Muscle layer of colon (tissue), 2 donors: Measurements from ENCODE around the gene STK31.
"Not testable (repeated sequence)": the region's sequence is repeated elsewhere in the genome, so short reads cannot be mapped to it uniquely, and the experiment has no call there.

Source experiments
- H3K27ac ChIP-seq: one replicate; pipeline ENCODE4 v1.7.0; 2013; ENCODE audit warnings: low read depth, mild to moderate bottlenecking, low read length, moderate library complexity
- H3K27me3 ChIP-seq, 2 donors: one replicate each; pipeline ENCODE4 v1.7.0; 2013; ENCODE audit warnings: low read length in 2 of 2, mild to moderate bottlenecking in 2 of 2; ENCODE audit not compliant: insufficient read depth in 2 of 2, control insufficient read depth in 1 of 2
- H3K36me3 ChIP-seq: one replicate; pipeline ENCODE4 v1.7.0; 2013; ENCODE audit warnings: mild to moderate bottlenecking, low read length; ENCODE audit not compliant: insufficient read depth
- H3K4me1 ChIP-seq: one replicate; pipeline ENCODE4 v1.7.0; 2013; ENCODE audit warnings: mild to moderate bottlenecking, low read length; ENCODE audit not compliant: insufficient read depth
- H3K4me3 ChIP-seq, 2 donors: one replicate each; pipeline ENCODE4 v1.7.0; 2013; ENCODE audit warnings: low read length in 2 of 2, low read depth in 1 of 2, mild to moderate bottlenecking in 1 of 2, moderate library complexity in 1 of 2
- H3K9ac ChIP-seq: one replicate; pipeline ENCODE4 v1.7.0; 2013; ENCODE audit warnings: low read length
- H3K9me3 ChIP-seq: one replicate; pipeline ENCODE4 v1.7.0; 2013; ENCODE audit warnings: mild to moderate bottlenecking, low read length
- donor health status: abdominal sarcoma.
- donor health status: Adenocarcinoma of cecum.

STK31 gene

DNA sequence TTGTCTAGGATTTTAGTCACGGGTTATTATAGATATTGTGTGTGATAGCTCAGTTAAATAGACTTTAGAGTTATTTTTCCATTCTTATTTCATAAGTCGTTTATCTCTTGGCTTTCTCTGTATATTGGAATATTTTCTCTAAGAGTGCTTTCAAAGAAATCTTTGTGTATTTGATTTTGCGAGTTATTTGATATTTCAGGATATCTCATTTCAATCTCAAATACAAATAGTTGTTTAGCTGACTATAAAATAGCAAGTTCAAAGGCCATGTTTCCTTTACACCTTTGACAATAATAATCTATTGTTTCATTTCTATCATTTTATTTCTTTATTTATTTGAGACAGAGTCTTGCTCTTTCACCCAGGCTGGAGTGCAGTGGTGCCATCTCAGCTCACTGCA lies 55.9 kb downstream of the STK31 start:
- H3K36me3 ChIP-seq = no peaks in the 10 kb centered on the region
- no peak overlapping the region for H3K27ac ChIP-seq
- H3K9me3 ChIP-seq = no peaks in the 10 kb centered on the region
- H3K4me3 ChIP-seq = no peak overlapping the region
- no peaks in the 10 kb centered on the region for H3K27me3 ChIP-seq
- H3K4me1 ChIP-seq = no peaks in the 10 kb centered on the region
- no peak overlapping the region for H3K9ac ChIP-seq

DNA sequence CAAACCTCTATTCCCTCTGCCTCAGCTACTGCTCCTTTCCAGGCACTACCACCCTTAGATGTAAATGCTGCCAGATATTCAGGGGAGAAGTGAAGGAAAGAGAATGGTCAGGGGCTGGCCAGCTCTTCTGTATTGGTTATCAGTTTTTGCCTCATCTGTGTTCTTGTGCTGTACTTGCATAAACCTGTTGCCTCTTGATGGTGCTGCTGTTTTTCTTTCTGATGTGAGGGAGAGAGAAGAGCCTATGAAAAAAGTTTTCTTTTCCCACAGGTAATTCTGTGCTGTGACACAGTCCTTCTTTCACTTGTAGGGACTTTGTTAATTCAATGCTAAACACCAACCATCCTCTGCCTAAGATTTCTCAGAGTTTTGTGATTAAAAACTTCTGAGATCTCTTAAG lies 57.5 kb downstream of the STK31 start:
- Histone ChIP-seq H3K4me1 (no peaks in the 10 kb centered on the region), H3K9ac (no peak overlapping the region), H3K27ac (no peak overlapping the region), H3K36me3 (no peaks in the 10 kb centered on the region), H3K9me3 (no peaks in the 10 kb centered on the region), H3K27me3 (no peaks in the 10 kb centered on the region), H3K4me3 (no peak overlapping the region)

DNA sequence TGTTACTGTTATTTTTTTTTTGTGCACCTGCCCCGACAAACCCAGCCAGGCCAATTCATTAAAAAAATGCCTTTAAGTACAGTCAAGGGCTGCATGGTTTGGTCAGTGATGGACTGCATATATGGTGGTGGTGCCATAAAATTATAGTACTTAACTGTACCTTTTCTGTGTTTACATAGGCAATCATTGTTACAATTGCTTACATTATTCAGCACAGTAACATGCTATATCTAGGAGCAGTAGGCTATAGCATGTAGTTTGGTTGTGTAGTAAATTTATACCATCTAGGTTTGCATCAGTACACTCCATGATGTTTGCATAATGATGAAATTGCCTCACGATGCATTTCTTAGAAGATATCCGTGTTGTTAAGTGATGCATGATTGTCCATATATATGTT lies 58.0 kb downstream of the STK31 start:
- Histone ChIP-seq H3K4me1 (no peaks in the 10 kb centered on the region), H3K36me3 (no peaks in the 10 kb centered on the region)

DNA sequence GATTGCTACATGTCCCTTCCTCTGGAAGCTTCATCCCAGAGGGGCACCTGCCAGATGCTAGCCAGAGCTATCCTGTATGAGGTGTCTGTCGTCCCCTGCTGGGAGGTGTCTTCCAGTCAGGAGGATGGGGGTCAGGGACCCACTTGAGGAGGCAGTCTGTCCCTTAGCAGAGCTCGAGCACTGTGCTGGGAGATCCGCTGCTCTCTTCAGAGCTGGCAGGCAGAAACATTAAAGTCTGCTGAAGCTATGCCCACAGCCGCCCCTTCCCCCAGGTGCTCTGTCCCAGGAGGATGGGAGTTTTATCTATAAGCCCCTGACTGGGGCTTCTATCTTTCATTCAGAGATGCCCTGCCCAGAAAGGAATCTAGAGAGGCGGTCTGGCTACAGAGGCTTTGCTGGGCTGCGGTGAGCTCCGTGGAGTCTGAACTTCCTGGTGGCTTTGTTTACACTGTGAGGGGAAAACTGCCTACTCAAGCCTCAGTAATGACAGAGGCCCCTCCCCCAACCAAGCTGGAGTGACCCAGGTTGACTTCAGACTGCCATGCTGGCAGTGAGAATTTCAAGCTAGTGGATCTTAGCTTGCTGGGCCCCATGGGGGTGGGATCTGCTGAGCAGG lies 69.3 kb downstream of the STK31 start:
- H3K27me3 ChIP-seq, H3K9ac ChIP-seq, H3K4me3 ChIP-seq, H3K36me3 ChIP-seq, H3K9me3 ChIP-seq, H3K27ac ChIP-seq, H3K4me1 ChIP-seq: not testable (repeated sequence)

More for the DNA sequence above, 58.0 kb downstream of the STK31 start:
- no peaks in the 10 kb centered on the region for H3K9me3 ChIP-seq
- no peak overlapping the region for H3K9ac ChIP-seq
- H3K27ac ChIP-seq = no peak overlapping the region
- no peaks in the 10 kb centered on the region for H3K27me3 ChIP-seq
- no peak overlapping the region for H3K4me3 ChIP-seq

DNA sequence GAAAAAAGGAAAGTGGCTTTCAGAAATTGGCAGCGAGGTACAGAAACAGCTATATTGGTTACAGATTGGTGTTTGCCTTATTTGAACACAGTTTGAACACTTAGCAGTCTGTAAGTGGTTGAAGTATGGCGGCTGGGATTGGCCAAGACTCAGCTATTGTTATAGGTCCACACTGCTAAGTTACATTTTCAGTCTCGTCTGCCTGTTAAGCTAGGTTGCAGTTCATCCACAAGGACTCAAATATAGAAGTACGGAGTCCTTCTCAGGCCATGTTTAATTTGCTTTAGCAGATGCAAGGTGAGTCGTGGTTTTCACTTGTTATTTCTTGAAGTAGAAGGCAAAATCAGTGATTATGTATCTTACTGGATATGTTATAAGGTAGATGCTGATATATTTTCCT lies 73.1 kb downstream of the STK31 start:
- no peaks in the 10 kb centered on the region for H3K4me1 ChIP-seq
- H3K9me3 ChIP-seq = no peaks in the 10 kb centered on the region

DNA sequence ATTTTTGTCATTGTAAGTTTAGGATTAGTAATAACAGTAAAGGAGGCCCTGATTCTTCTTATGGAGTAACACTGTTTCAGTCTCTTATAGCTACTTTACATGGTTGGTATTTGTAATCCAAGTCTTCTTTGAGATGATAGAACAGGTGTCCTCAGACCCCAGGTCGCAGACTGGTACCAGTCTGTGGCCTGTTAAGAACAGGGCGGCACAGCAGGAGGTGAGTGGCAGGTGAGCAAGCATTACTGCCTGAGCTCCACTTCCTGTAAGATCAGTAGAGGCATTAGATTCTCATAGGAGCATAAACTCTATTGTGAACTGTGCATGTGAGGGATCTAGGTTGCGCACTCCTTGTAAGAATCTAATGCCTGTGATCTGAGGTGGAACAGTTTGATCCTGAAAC lies 77.3 kb downstream of the STK31 start:
- H3K4me3 ChIP-seq = no peak overlapping the region
- H3K4me1 ChIP-seq = no peaks in the 10 kb centered on the region
- H3K27ac ChIP-seq = no peak overlapping the region
- H3K36me3 ChIP-seq = no peaks in the 10 kb centered on the region
- no peaks in the 10 kb centered on the region for H3K9me3 ChIP-seq
- H3K9ac ChIP-seq = no peak overlapping the region
- H3K27me3 ChIP-seq = no peaks in the 10 kb centered on the region

More for the DNA sequence above, 73.1 kb downstream of the STK31 start:
- Histone ChIP-seq H3K27ac (no peak overlapping the region), H3K27me3 (no peaks in the 10 kb centered on the region), H3K9ac (no peak overlapping the region), H3K36me3 (no peaks in the 10 kb centered on the region), H3K4me3 (no peak overlapping the region)

DNA sequence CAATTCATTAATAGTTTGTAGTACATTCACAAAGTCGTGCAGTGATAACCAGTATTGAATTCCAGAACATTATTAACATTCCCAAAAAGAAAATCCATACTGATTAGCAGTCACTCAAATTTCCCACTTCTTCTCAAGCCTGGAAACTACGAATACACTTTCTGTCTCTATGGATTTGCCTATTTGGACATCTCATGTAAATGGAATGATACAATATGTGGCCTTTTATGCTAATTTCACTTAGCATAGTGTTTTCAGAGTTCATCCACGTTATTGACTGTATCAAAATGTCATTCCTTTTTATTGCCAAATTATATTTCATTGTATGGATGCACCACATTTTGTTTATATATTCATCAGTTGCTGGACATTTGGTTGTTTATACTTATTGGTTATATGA lies 78.8 kb downstream of the STK31 start:
- Histone ChIP-seq H3K27ac (no peak overlapping the region), H3K9me3 (no peaks in the 10 kb centered on the region), H3K9ac (no peak overlapping the region), H3K36me3 (no peaks in the 10 kb centered on the region), H3K4me3 (no peak overlapping the region), H3K27me3 (no peaks in the 10 kb centered on the region), H3K4me1 (no peaks in the 10 kb centered on the region)

DNA sequence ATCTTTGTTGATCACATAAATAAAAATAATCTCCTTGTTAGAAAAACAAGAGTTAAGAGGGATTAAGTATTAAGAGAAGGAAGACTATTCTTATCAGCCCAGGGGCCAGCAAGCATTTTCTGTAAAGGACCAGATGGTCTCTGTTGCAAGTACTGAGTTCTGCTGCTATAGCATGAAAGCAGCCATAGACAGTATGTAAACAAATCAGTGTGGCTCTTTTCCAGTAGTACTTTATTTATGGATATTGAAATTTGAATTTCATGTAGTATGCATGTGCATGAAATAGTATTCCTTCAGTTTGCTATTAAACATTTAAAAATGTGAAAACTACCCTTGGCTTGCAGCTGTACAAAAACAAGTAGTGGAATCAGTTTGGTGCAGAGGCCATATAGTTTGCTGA lies 81.7 kb downstream of the STK31 start:
- H3K9ac ChIP-seq = no peak overlapping the region
- H3K9me3 ChIP-seq = no peaks in the 10 kb centered on the region
- no peak overlapping the region for H3K4me3 ChIP-seq
- H3K4me1 ChIP-seq = no peaks in the 10 kb centered on the region
- no peak overlapping the region for H3K27ac ChIP-seq
- no peaks in the 10 kb centered on the region for H3K27me3 ChIP-seq
- H3K36me3 ChIP-seq = no peaks in the 10 kb centered on the region

DNA sequence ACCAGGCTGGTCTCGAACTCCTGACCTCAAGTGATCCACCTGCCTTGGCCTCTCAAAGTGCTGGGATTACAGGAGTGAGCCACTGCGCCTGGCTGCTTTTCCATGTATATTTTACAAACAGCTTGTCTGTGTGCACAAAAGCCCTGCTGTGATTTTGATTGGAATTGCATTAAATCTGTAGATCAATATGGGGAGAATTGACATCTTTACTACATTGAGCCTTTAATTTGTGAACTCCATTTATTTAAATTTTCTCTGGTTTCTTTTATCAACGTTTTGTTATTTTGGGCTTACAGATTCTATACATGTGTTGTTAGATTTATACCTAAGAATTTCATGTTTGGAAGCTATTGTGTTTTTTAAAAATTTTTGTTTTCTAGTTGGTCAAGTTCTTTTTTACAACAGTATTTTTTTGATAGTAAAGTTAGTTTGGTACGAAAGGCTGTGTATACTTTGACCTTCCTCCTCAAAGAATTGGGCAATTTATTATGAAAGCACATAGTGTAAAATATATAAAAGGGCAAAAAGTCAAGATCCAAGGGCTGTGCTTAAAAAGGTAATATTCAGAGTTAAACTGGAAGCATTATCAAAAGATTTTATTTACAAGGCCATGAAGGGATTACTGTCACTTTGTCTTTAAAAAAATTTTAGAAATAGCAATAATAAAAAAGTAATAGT lies 92.8 kb downstream of the STK31 start:
- Histone ChIP-seq H3K4me3 (no peak overlapping the region), H3K27me3 (no peaks in the 10 kb centered on the region), H3K9ac (no peak overlapping the region), H3K36me3 (no peaks in the 10 kb centered on the region), H3K4me1 (no peaks in the 10 kb centered on the region), H3K9me3 (no peaks in the 10 kb centered on the region), H3K27ac (no peak overlapping the region)

DNA sequence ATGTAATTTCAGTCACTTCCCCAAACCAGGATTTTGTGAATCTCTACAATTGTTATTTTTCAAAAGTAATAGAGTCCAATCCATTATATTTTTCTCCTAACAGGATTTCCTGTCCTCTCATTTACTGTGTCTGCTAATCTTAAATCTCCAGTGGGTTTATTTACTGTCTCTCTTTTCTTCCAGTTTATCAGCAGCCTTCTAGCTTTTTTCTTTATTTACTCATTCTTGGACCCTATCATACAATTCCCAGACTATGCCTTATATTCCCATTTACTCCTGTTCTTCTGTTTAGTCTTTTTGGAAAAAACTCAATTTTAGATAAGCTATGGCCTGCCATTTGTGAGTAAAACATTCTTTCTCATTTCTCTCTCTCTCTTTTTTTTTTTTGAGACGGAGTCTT lies 94.7 kb downstream of the STK31 start:
- H3K36me3 ChIP-seq = no peaks in the 10 kb centered on the region
- H3K9me3 ChIP-seq = no peaks in the 10 kb centered on the region
- H3K9ac ChIP-seq = no peak overlapping the region
- H3K4me1 ChIP-seq = no peaks in the 10 kb centered on the region
- no peak overlapping the region for H3K27ac ChIP-seq
- no peak overlapping the region for H3K4me3 ChIP-seq
- no peaks in the 10 kb centered on the region for H3K27me3 ChIP-seq

DNA sequence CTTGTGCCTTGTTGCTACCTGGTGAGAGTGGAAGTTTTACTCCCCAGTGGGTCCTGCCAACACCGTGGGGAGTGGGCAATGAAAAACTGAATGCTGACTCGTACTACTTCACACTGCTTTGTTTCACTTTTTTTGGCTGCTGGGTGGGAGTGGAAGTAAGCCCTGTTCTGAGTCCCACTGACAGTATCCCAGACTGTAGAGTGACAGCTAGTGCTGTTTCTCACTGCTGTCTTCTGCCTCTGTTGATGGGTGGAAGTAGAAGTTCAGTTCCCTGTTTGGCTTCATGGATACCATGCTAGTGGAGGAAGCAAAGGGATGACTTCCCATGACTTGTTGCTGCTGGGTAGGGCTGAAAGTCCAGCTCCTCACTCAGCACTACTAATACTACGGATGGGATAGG lies 98.4 kb downstream of the STK31 start:
- Histone ChIP-seq H3K9me3 (no peaks in the 10 kb centered on the region), H3K27me3 (no peaks in the 10 kb centered on the region), H3K4me1 (no peaks in the 10 kb centered on the region), H3K4me3 (no peak overlapping the region), H3K9ac (no peak overlapping the region), H3K36me3 (no peaks in the 10 kb centered on the region), H3K27ac (no peak overlapping the region)

DNA sequence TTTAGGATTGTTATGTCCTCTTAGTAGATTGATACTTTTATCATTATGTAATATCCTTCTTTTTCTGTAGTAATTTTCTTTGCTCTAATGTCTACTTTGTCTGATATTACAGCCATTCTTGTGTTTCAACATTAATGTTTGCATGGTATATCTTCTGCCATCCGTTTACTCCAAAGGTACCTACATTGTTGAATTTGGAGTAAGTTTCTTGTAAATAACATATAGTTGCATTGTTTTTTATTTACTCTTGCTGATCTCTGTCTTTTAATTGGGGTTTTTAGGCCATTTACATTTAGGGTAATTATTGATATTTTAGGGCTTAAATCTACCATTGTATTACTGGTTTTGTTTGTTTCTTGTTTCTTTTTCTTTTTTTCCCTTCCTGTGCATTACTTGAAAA lies 100.1 kb downstream of the STK31 start:
- Histone ChIP-seq H3K4me1 (no peaks in the 10 kb centered on the region), H3K36me3 (no peaks in the 10 kb centered on the region), H3K9ac (no peak overlapping the region)

More for the DNA sequence above, 100.1 kb downstream of the STK31 start:
- Histone ChIP-seq H3K27me3 (no peaks in the 10 kb centered on the region), H3K9me3 (no peaks in the 10 kb centered on the region), H3K4me3 (no peak overlapping the region), H3K27ac (no peak overlapping the region)
